Upper lobe of right lung (tissue), 1 donor: Measurements from ENCODE around the gene NCAPG2. TPM values are rescaled to one million over a fixed set of nuclear protein-coding genes. Genes with fewer than 3 reads are reported as not detected.

Experiments
- ATAC-seq: fragments of 200-7000 bp; cut with Tn5 transposase; one replicate; pipeline ENCODE4 v1.9.1; 2020; ENCODE audit warnings: mild to moderate bottlenecking, moderate library complexity
- DNase-seq: peaks from one replicate; pipeline ENCODE4 v3.0.0-alpha.2; 2020
- H3K27ac ChIP-seq: fragments of 200-600 bp; one replicate; pipeline ENCODE4 v1.8.0; 2022
- H3K27me3 ChIP-seq: fragments of 200-600 bp; one replicate; pipeline ENCODE4 v1.8.0; 2022; ENCODE audit warnings: mild to moderate bottlenecking
- H3K36me3 ChIP-seq: fragments of 200-600 bp; one replicate; pipeline ENCODE4 v1.8.0; 2022
- H3K4me1 ChIP-seq: fragments of 200-600 bp; one replicate; pipeline ENCODE4 v1.8.0; 2022
- H3K4me3 ChIP-seq: fragments of 200-600 bp; one replicate; pipeline ENCODE4 v1.8.0; 2022; ENCODE audit warnings: mild to moderate bottlenecking
- H3K9me3 ChIP-seq: fragments of 200-600 bp; one replicate; pipeline ENCODE4 v1.8.0; 2022
- CTCF ChIP-seq: fragments of 200-600 bp; IDR thresholded peaks from one replicate; pipeline ENCODE4 v1.8.0; 2022; ENCODE audit warnings: antibody characterized with exemption
- intact Hi-C: fragments of 100-400 bp; cut with DNase I; formaldehyde crosslinking; loops from one replicate; pipeline ENCODE4 v1.11.0; 2022
- total RNA-seq: library from RNA; stranded (reverse); fragmentation: NEBNext Ultra II Directional; extraction: Animal tissue kit (Norgen Biotek cat#: 25700); gene quantifications from one replicate; pipeline ENCODE4 v1.2.1, GENCODE V29; 2021
- donor health status: DM: no; HTN: yes; CAD: no; lungs with severe emphysema.

The NCAPG2 gene
- total RNA-seq, 1 donor from 2014 or later: 6.5 TPM

DNA sequence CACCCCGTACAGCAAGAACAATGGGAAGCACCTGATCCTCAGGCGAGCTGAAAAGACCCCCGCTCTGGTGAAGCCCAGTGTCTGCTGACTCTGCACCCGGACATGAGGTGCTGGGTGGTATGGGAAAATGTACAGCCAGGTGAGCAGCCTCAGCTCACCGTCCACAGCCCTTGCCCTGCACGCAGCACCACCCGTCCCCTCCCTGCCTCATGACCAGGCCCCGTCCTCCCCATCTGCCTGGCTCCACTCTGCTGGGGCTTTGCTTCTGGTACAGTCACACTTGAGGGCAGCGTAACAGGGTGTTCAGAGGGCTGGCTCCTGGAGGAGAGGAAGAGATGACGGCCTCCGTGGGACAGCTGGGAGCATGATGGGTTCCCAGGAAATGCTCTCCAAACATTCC is 49.1 kb downstream of the NCAPG2 start:
- ATAC-seq (peak; percentile 52), DNase-seq (no peak)
- Histone ChIP-seq H3K36me3 (peaks cover 12% of the 10 kb centered on the region), H3K9me3 (no peaks in the 10 kb centered on the region), H3K4me3 (no peak overlapping the region), H3K27ac (no peak overlapping the region), H3K27me3 (no peaks in the 10 kb centered on the region), H3K4me1 (no peaks in the 10 kb centered on the region)
- intact Hi-C loops: no loop called here
- no peak for TF ChIP-seq CTCF

- DNase-seq (no peak), ATAC-seq (no peak)
- no peaks in the 10 kb centered on the region for H3K9me3 ChIP-seq
- peaks cover 12% of the 10 kb centered on the region for H3K36me3 ChIP-seq
- H3K27me3 ChIP-seq: no peaks in the 10 kb centered on the region
- H3K27ac ChIP-seq: no peak overlapping the region
- no peak for TF ChIP-seq CTCF
- no peak overlapping the region for H3K4me3 ChIP-seq
- H3K4me1 ChIP-seq: no peaks in the 10 kb centered on the region
- intact Hi-C loops: no loop called here
Measured at GRCh38 chr7:158651968-158652565, 52.5 kb downstream of the NCAPG2 start.

DNA sequence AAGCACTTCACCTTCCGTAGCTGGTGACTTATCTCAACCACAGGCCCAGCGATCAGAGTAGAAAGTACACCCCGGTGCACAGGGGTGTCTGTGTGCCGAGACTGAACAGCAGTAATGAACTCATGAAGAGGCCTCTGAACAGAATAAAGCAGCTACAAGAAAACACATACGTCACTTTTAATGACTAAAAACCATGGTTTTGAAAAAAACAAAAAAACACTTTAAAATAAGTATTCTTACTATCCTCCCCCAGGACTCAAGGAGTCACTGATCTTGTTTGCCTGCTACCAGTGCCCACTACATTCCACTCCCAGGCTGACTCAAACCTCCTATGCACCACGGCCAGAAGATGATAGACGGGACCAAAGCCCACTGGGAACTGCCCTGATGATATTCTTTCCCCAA is 53.8 kb downstream of the NCAPG2 start:
- Histone ChIP-seq H3K4me3 (no peak overlapping the region), H3K27ac (no peak overlapping the region), H3K4me1 (no peaks in the 10 kb centered on the region), H3K36me3 (peaks cover 3% of the 10 kb centered on the region), H3K9me3 (no peaks in the 10 kb centered on the region), H3K27me3 (no peaks in the 10 kb centered on the region)
- intact Hi-C loops: no loop called here
- no peak for TF ChIP-seq CTCF
- no peak for DNase-seq
- ATAC-seq: no peak

GRCh38 chr7:158649279-158649678 is 55.3 kb downstream of the NCAPG2 start:
- intact Hi-C loops: no loop called here
- no peaks in the 10 kb centered on the region for H3K4me1 ChIP-seq
- no peaks in the 10 kb centered on the region for H3K9me3 ChIP-seq
- DNase-seq: no peak
- TF ChIP-seq CTCF: no peak
- no peak for ATAC-seq
- no peak overlapping the region for H3K27ac ChIP-seq
- peaks cover 6% of the 10 kb centered on the region for H3K36me3 ChIP-seq
- no peak overlapping the region for H3K4me3 ChIP-seq
- no peaks in the 10 kb centered on the region for H3K27me3 ChIP-seq

GRCh38 chr7:158648787-158649186 is 55.8 kb downstream of the NCAPG2 start:
- H3K9me3 ChIP-seq: no peaks in the 10 kb centered on the region
- ATAC-seq: no peak
- intact Hi-C loops: no loop called here
- DNase-seq: no peak
- no peaks in the 10 kb centered on the region for H3K4me1 ChIP-seq
- H3K4me3 ChIP-seq: no peak overlapping the region
- no peaks in the 10 kb centered on the region for H3K27me3 ChIP-seq
- H3K36me3 ChIP-seq: peaks cover 6% of the 10 kb centered on the region
- H3K27ac ChIP-seq: no peak overlapping the region
- TF ChIP-seq CTCF: no peak

GRCh38 chr7:158648168-158648567 is 56.4 kb downstream of the NCAPG2 start:
- DNase-seq (no peak), ATAC-seq (no peak)
- Histone ChIP-seq H3K4me1 (no peaks in the 10 kb centered on the region), H3K27ac (no peak overlapping the region), H3K36me3 (peaks cover 6% of the 10 kb centered on the region), H3K4me3 (no peak overlapping the region), H3K9me3 (no peaks in the 10 kb centered on the region), H3K27me3 (no peaks in the 10 kb centered on the region)
- intact Hi-C loops: no loop called here
- TF ChIP-seq CTCF: no peak
